Hematopoietic multipotent progenitor cell treated with erythropoietin and hydrocortisone succinate and interleukin-3 and kit ligand, for 4 days (in vitro differentiated cells): ENCODE data around the gene ITPK1.
A peak's percentile ranks its signal among the peaks of the same experiment; 100 is the strongest.

Experiments
- DNase-seq: peaks from one replicate; pipeline ENCODE4 v3.0.0-alpha.2; 2015

The ITPK1 gene

GRCh38 chr14:93006567-93007051, 109.1 kb downstream of the ITPK1 start:
- DNase-seq = no peak

GRCh38 chr14:93005838-93006237, 109.9 kb downstream of the ITPK1 start:
- no peak for DNase-seq

GRCh38 chr14:93005135-93005813, 110.5 kb downstream of the ITPK1 start:
- DNase-seq = no peak

- DNase-seq = no peak
These were observed 111.0 kb downstream of the ITPK1 start for GRCh38 chr14:93004699-93005082.

GRCh38 chr14:93003945-93004698, 111.6 kb downstream of the ITPK1 start:
- no peak for DNase-seq

GRCh38 chr14:93002851-93003298, 112.8 kb downstream of the ITPK1 start:
- DNase-seq = peak; percentile 22

- no peak for DNase-seq
These were observed 113.7 kb downstream of the ITPK1 start for GRCh38 chr14:93002049-93002448.

GRCh38 chr14:92998946-92999345, 116.8 kb downstream of the ITPK1 start:
- DNase-seq = no peak

GRCh38 chr14:92997343-92998061, 118.2 kb downstream of the ITPK1 start:
- DNase-seq = no peak

- no peak for DNase-seq
These were observed 120.1 kb downstream of the ITPK1 start for GRCh38 chr14:92995620-92996019.

GRCh38 chr14:92994942-92995341, 120.8 kb downstream of the ITPK1 start:
- DNase-seq = no peak

GRCh38 chr14:92994131-92994676, 121.5 kb downstream of the ITPK1 start:
- DNase-seq = no peak

GRCh38 chr14:92993302-92993701, 122.4 kb downstream of the ITPK1 start:
- no peak for DNase-seq

- DNase-seq = no peak
These were observed 124.2 kb downstream of the ITPK1 start for GRCh38 chr14:92991536-92991935.

GRCh38 chr14:92990456-92991430, 125.0 kb downstream of the ITPK1 start:
- DNase-seq = no peak

- DNase-seq = no peak
These were observed 126.7 kb downstream of the ITPK1 start for GRCh38 chr14:92988786-92989755.

- no peak for DNase-seq
These were observed 127.8 kb downstream of the ITPK1 start for GRCh38 chr14:92987713-92988510.

- DNase-seq = no peak
These were observed 128.6 kb downstream of the ITPK1 start for GRCh38 chr14:92987148-92987570.

GRCh38 chr14:92986254-92987147, 129.2 kb downstream of the ITPK1 start:
- DNase-seq = no peak
